Measurements from ENCODE around the gene ATF7IP.

The ATF7IP gene

DNA sequence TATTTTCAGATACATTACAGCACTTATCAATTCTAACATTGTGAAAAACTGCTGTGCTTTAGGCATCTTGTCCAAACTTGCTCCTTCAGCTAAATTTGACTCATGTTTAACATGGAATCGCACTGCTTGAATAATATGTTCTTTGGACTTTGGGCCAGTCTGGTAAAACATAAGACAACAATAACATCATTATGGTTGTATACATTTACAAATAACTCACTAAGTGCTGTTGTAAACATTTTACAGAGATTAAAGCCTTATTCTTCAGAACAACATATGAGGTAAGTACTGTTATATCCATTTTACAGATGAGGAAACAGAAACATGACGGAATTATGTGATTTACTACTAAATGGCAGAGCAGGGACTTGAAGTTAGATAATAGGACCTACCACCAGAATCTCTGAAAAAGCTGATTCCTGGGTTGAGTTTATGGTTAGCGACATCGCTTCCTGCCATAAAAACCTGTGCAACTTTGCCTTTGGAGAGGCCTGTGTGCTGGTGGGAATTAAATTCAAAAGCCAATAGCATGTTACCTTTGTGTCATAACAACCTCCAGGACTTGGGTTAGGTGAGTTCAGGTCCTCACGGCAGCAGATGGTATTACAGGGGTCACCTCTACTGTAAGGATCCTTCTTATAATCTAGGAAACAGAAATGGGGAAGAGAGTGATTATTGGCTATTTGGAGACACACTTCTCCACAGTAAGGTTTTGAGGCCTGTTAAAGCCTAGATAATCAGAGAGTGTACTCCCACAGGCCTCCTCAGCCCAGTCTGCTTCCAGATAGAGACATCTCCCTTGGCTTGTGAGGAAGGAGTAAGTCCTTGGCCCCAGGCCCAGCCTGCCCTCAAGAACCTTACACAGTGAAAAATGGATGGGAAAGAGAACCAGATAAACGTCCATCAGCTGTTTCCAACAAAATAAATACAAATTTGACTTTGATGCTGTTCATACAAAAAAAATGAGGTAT is 140.4 kb downstream of the ATF7IP start:
- peak; percentile 64 for DNase-seq (ENCODE audit: low read depth)

DNA sequence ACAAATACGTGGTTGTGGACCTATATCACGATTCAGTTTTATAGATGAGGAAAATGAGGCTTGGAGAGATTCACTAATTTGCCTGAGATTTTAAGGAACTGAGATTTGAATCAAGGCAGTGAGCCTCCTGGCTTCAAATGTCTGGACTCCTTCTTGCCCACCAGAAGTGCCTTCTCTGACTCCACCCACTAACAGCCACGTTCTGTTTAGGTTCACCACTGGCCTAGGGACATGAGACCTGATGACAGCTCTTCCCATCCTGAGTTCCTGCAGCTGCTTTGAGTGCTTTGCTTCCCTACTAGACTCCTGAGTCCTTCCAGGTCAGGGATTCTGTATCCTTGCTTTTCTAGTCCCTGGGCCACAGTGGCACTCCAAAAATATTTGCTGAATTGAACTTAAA is 145.1 kb downstream of the ATF7IP start:
- DNase-seq (ENCODE audit: low read depth) = no peak

DNA sequence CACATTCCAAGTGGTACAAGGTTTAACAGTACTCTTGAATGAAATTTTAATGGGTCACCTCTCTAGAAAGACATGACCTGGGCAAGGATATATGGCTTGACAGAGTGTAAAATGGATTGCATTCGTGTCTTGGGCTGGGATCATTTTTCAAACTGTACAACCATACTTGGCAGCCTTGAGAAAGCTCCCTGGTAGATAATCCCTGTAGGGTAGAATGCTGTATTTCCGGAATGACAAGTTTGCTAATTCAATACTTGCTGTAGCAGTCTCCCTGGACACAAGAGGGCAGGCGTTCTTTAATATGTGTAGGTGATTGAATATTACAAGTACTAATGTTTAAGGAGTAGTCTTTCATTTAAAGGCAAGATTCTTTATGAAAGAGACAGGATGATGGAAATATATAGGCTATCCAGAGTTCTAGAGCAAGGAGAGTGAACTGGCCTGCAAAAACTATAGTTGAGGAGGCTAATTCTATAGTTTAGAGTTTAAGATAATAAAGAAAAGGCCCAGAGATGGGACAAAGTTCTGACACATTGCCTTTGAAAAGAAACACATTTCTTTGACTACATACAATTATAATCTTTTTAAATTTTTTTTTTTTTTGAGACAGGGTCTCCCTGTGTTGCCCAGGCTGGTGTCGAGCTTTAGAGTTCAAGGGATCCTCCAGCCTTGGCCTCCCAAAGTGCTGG is 148.8 kb downstream of the ATF7IP start:
- peak; percentile 53 for DNase-seq (ENCODE audit: low read depth)

DNA sequence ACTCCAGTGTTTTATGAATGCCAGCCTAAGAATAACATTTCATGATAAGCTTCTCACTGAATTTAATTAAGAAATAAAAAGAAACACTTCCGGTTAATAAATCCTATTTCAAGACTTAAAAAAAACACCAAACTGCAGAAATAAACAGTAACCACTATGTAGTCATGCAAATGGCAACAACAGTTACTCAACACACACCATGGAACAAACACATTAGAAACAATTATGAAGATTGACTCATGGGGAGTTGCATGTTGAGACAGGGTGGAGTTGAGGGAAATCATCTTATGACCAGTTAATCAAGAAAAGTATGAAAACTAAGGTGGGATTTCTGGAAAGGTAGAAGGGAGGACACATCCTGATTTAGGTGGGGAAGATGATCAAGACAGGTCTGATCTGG is 149.5 kb downstream of the ATF7IP start:
- DNase-seq (ENCODE audit: low read depth) = peak; percentile 54

DNA sequence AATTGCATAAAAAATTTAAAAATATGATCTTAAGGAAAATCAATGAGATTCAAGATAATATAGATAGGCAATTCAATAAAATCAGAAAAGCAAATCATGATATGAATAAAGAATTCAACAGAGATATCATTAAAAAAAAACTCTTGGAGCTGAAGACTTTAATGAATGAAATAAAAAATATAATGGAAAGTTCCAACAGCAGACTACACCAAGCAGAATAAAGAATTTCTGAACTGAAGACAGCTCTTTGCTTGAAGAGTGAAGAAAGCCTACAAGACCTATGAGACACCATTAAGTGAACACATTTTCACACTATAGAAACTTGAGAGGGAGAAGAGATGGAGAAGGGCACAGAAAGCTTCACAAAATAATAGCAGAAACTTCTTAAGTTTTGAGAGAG is 156.3 kb downstream of the ATF7IP start:
- DNase-seq (ENCODE audit: low read depth) = no peak

DNA sequence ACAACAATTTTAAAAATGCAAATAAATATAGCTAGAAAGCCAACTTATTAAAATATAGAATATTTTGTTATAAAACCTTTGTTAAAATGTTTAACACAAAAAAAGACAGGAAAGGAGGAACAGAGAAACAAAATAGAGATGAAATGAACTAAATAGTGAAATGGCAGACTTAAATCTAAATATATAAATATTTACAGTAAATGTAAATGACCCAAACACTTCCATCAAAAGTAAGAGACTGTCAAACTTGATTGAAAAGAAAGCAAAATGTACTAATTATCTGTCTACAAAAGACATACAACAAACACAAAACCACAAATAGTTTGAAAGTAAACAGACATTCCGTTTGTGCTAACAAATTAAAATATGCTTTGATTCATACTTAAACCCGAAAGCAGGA is 160.5 kb downstream of the ATF7IP start:
- no peak for DNase-seq (ENCODE audit: low read depth)

DNA sequence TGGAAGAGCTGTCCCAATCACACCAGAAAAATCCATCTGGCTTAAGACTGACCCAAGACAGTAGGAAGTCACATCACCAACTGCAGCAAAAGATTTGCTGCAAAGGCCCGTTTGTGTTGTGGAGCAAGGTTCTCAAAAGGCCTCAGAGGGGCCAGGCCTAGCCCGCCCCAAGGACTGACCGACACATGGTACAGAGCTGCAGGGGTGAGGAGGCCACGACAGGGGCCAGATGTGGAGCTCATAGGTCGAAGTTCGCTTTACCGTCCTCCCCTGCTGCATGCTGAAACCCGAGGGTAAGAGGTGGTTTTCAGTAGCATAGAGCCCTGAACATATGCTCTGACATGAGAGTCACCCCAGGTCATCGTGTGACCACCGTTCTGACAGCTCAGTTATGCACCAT is 166.7 kb downstream of the ATF7IP start:
- DNase-seq (ENCODE audit: low read depth) = no peak

DNA sequence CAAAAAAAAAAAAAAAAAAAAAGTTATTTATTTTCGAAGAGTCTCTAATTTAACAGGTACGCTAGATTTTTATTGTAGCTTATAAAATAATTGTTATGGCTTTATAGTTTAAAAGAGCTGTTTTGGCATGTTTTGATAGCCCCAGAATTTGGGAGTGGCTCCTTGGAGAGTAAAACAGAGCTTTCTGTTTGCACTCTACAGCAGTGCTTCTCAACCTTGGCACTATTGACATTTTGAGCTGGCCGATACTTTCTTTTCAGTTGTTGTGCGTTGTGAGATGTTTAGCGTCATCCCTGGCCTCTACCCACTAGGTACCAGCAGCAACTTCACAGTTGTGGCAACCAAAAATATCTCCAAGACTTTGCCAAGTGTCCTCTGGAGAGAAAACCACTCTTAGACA is 171.6 kb downstream of the ATF7IP start:
- DNase-seq (ENCODE audit: low read depth) = no peak

DNA sequence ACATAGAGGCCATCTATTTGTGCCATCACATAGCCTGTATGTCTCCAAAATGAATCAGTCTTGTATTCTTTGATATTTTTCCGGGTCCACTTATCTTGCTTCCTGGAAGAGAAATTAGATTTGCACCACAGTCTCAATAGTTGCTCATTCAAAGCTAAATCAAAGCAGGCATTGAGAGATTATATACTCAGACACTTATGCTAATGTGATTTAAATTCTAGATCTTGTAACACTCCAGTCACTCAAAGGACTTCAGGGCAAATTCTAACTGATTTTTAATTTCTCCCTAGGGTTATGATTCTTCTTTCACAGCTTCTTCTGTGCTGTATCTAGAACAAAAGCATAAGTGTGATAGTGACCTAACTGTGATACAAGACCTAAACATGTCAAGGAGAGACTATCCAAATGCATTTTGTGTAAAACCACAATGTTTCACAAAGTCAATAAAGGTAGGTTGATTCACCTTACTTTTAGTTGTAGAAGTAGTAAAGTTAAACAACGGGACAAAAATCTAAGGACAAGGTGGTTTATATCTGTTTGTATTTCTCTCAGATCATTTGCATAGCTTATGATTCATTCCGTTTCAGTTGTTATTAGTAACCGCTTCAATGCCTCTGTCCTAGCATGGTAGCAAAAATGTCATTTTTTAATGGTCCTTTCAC is 175.4 kb downstream of the ATF7IP start:
- DNase-seq (ENCODE audit: low read depth) = no peak

DNA sequence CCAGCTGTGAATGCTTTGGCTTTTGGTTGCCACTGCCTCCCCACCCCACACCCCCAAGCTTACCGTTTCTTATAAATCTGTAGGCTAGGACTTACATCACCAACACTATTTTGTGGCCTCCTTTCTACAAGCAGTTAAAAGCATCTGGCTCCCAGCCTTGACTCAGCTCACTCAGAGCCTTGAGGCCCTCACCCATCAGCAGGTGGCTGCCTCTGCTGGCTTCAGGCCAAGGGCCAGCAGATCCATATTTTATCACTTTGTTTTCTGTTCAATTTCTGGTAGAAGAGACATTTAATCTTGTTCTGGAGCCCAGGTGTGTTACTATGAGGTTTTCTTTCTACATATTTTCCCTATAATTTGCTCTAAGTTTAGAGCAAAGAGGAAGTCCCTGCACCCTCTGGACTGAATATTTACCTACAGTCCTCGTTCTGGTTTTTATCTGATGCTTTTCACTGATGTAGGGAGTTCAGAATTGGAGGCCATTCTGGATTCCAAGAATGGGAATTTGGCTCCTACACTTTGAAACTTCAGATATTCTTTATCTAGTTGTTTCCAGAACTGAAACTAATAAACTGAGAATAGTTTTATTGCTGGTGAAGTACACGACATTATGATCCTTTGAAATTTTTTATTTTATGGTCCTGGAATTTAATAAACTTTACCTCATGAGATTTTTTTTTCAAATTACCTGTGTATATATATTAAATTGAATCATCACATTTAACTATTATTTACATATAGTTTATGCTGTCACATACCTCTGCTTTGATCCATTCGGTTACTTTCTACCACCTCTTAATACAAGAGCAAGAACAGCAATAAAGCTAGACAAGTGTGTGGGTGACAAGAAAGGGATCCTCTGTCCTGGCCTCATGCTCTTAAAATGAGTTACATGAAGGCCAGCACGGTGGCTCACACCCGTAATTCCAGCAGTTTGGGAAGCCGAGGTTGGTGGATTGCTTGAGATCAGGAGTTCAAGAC is 180.0 kb downstream of the ATF7IP start:
- no peak for DNase-seq (ENCODE audit: low read depth)

DNA sequence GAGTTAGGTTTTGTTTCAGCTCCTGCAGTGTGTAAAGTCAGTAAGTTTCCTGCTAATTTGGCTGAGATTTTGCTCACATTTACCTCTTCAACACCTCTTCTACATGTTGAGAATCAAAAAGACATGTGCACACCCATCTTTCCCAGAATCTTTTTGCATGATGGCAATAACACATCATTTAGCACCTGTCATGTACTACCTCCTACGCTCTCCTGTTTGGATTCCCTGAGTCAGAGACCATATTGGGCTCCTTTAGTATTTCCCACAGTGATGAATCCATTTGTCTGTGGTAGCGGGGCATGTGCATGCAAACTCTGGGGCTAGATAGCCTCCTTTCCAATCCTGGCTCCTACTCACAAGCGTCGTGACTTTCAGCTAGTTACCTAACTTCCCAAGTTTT is 182.1 kb downstream of the ATF7IP start:
- no peak for DNase-seq (ENCODE audit: low read depth)

DNA sequence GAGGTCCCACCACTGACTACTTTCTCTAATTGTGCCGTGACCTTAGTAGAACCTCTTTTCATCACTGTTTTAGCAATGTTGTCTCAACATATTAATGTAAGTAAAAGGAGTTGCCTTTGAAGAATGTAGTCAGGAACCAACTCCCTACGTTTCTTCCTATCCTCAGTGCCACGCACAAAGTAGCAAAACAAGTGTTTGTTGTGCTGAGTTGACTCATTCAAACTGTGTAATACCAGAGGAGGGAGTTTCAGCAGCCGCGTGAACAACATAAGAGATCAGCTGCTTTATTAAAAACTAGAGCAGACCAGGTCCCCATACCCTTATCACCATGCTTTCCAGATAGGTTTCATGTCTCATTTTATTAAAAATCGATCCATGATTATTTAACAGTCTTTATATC is 183.1 kb downstream of the ATF7IP start:
- no peak for DNase-seq (ENCODE audit: low read depth)
